ENCODE measurements around the gene SNX20.

- TF ChIP-seq POLR2A (IDR thresholded peaks at IDR 0.05; ENCODE audit: low read length), result no peak
- no peak for TF ChIP-seq GATA1 (IDR thresholded peaks at IDR 0.05; ENCODE audit: low read depth, low read length)
Observed at GRCh38 chr16:50678531-50678930, 2.6 kb downstream of the SNX20 start.

Measured in erythroblast (primary cell).